IPS-NIHi11 (cell line): ENCODE measurements around the gene CEP250.
A peak's percentile ranks its signal among the peaks of the same experiment; 100 is the strongest.
"Not testable (repeated sequence)": the region's sequence is repeated elsewhere in the genome, so short reads cannot be mapped to it uniquely, and the experiment has no call there.

ENCODE experiments used
- DNase-seq: peaks from one replicate; pipeline ENCODE4 v3.0.0; 2012; ENCODE audit warnings: mixed read lengths, low spot score

The CEP250 gene

DNA sequence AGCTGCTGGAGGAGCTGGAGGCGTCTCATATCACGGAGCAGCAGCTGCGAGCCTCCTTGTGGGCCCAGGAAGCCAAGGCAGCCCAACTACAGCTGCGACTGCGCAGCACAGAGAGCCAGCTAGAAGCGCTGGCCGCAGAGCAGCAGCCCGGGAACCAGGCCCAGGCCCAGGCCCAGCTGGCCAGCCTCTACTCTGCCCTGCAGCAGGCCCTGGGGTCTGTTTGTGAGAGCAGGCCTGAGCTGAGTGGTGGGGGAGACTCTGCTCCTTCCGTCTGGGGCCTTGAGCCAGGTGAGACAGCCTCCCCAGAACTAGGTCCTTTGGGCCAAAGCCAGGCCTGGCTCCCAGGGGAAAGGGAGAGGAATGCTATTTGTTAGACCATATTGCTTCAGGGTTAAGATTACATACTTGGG, 42.4 kb downstream of the CEP250 start:
- DNase-seq, result no peak

- no peak for DNase-seq
These were observed 43.9 kb downstream of the CEP250 start for GRCh38 chr20:35499271-35499670.

- no peak for DNase-seq
These were observed 47.0 kb downstream of the CEP250 start for GRCh38 chr20:35502352-35502751.

GRCh38 chr20:35503281-35503680, 47.9 kb downstream of the CEP250 start:
- no peak for DNase-seq

DNA sequence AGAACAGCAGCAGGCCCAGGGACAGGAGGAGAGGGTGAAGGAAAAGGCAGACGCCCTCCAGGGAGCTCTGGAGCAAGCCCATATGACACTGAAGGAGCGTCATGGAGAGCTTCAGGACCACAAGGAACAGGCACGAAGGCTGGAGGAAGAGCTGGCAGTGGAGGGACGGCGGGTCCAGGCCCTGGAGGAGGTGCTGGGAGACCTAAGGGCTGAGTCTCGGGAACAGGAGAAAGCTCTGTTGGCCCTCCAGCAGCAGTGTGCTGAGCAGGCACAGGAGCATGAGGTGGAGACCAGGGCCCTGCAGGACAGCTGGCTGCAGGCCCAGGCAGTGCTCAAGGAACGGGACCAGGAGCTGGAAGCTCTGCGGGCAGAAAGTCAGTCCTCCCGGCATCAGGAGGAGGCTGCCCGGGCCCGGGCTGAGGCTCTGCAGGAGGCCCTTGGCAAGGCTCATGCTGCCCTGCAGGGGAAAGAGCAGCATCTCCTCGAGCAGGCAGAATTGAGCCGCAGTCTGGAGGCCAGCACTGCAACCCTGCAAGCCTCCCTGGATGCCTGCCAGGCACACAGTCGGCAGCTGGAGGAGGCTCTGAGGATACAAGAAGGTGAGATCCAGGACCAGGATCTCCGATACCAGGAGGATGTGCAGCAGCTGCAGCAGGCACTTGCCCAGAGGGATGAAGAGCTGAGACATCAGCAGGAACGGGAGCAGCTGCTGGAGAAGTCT, 48.6 kb downstream of the CEP250 start:
- no peak for DNase-seq

DNA sequence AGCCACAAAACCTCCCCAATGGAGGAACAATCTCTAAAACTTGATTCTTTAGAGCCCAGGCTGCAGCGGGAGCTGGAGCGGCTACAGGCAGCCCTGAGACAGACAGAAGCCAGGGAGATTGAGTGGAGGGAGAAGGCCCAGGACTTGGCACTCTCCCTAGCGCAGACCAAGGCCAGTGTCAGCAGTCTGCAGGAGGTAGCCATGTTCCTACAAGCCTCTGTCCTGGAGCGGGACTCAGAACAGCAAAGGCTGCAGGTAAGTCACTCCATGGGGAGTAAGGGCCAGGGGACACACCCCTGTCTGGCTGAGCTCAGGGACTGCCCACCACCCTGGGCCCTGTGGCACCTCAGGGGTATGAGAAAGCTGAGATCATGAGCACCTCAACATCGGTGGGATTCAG, 49.4 kb downstream of the CEP250 start:
- DNase-seq, result no peak

DNA sequence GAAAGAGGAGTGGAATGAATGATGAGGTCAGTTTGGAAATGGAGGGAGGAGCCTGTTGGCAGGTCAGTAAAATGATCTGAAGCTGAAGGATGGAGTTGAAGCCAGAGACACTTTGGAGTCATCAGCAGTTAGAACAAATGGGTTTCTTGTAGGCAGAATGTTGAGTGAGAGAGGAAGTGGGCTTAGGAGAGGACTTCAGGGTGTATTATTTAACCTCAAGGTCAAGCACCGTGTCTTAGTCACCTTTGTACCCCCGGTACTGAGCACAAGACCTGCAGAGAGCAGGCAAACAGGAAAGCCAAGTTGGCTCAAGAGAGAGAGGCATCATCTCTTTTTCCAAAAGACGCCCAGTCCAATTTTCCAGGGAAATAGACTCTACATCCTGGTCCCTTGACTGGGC, 50.8 kb downstream of the CEP250 start:
- no peak for DNase-seq

GRCh38 chr20:35506872-35507638, 51.7 kb downstream of the CEP250 start:
- DNase-seq, result no peak

- no peak for DNase-seq
These were observed 53.3 kb downstream of the CEP250 start for GRCh38 chr20:35508493-35509218.

DNA sequence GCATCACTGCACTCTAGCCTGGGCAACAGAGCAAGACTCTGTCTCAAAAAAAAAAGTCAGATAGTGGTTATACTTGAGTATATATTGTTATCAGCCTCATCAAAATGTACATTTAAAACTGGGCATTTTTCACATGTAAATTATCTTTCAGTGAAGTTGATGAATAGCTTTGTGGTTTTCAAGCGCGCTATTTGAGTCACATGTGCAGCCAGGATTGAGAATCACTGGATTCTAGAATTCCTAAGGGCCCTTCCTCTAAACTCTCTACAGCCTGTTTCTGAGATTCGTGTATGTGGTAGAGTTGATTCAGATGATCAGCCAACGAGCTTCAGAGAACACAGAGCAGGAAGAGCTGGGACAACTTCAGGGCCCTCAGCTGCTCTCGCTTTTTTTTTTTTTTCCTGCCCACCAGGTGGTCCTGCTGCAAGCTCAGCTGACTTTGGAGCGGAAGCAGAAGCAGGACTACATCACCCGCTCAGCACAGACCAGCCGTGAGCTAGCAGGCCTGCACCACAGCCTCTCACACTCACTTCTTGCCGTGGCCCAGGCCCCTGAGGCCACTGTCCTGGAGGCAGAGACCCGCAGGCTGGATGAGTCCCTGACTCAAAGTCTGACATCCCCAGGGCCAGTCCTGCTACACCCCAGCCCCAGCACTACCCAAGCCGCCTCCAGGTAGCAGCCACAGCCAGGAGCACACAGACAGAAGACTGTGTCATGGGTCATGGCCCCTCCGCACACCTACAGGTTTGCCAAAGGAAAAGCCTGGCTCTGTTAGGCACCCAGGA, 55.7 kb downstream of the CEP250 start:
- no peak for DNase-seq

DNA sequence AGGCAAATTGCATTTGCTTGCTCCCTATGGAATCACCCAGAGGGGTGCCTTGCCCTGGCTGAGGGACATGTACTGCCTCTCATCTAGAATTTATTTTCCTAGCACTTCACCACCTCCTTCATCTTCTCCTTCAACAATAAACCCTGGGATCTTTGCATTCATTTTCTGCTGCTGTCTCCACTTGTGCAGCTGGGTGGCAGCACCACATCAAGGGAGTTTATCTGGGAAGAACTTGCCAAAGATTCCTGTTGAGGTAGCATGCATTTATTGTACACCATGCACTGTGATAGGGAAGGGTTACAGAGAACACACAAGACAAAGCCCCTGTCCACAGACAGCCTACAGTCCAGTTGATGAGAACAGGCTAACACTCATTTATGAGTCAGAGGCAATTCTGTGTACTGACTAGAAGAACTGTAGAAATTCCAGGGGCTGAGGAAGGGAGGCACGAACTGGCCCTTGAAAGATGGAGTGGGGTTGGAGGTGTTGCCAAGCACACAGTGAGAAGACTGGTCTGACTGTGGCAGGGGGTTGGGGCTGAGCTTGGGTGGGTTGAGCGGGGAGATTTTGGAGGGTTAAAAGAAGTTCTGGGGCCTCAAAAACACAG, 56.5 kb downstream of the CEP250 start:
- peak; percentile 49 for DNase-seq

DNA sequence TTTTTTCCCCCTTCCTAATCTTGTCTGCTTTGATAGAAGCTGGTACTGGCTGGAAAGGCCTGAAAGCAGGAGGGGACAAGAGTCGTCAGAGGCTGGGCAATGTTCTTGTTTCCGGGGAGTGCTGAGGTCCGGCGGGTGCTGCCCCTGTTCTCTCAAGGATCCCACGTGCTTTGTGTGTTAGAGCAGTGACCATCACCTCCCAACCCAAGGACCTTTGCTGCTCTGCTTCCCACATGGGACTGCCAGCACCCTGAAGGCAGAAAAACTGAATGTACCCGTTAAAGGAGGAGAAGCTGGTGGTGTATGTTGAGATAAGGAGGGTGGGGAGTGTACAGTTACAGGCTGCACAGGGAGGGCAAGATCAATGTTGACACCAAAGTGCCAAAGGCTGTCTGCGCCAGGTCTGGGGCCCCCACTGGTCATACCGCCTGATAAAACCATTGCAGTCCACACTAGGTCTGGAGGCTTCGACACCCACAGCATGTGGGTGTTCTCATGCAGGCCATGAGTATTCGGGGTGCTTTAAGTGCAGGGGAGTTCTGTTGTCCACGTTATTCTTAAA, 59.1 kb downstream of the CEP250 start:
- DNase-seq, result no peak

GRCh38 chr20:35515341-35515740, 59.9 kb downstream of the CEP250 start:
- DNase-seq, result no peak

GRCh38 chr20:35515949-35516645, 60.7 kb downstream of the CEP250 start:
- DNase-seq, result no peak

- no peak for DNase-seq
These were observed 61.7 kb downstream of the CEP250 start for GRCh38 chr20:35517125-35517524.

GRCh38 chr20:35517767-35518166, 62.4 kb downstream of the CEP250 start:
- DNase-seq, result not testable (repeated sequence)

- no peak for DNase-seq
These were observed 63.6 kb downstream of the CEP250 start for GRCh38 chr20:35518955-35519354.

GRCh38 chr20:35523298-35523888, 68.0 kb downstream of the CEP250 start:
- DNase-seq, result peak; percentile 81

- no peak for DNase-seq
These were observed 70.2 kb downstream of the CEP250 start for GRCh38 chr20:35525639-35526038.

GRCh38 chr20:35527122-35527769, 71.8 kb downstream of the CEP250 start:
- DNase-seq, result no peak
